ENCODE results near the gene BLOC1S4. TPM values are rescaled to one million over a fixed set of nuclear protein-coding genes. Genes with fewer than 3 reads are reported as not detected.
A peak's percentile ranks its signal among the peaks of the same experiment; 100 is the strongest.

The BLOC1S4 gene
- total RNA-seq, 3 donors from 2014 or later: 11.8 to 12.8 (median 11.8) TPM

DNA sequence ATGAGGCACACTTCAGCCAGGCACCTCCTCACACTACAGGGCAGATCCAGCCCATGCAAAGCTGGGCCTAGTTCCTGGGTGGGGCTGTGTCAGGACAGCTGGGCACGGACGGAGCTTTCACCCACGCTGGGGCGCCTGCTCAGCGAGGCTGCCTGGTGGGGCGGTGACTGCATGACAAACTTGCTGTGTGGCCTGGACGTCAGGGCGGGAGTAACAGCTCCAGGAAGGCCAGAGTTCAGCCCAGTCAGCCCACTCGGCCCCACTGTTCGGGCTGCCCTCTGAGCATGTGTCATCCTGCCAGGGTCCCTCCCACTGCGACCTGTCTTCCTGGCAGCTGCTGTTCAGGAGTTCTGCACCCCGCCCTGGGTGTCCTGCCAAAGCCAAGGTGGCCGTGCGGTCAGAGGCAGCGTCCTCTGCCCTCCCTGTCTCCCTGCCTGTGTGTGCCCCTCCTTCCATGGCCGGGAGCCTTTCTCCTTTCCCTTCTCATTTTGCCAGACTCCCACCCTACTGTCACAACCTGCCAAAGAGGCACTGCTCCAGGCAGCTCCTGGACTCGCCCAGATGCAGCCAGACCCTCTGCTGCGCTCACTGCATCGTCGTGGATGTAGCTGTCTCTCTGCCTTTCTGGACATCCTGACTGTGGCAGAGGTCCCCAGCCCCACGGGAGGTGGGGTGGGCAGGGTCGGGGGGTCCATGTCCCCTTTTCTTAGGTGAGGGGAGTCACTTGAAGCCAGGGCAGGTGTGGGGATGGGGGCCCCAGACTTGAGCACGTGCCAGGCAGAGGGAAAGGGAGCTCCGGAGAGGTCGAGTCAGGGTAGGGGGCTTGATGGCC is 33.6 kb downstream of the BLOC1S4 start:
- peaks cover 65% of the 10 kb centered on the region for H3K4me1 ChIP-seq (ENCODE audit: low read depth)
- ATAC-seq: peak; percentile 77
- no peaks in the 10 kb centered on the region for H3K9me3 ChIP-seq
- intact Hi-C loops (cut with DNase I, micrococcal nuclease): no loop called here
- H3K4me3 ChIP-seq: no peak overlapping the region
- H3K36me3 ChIP-seq (ENCODE audit: low read depth): no peaks in the 10 kb centered on the region
- TF ChIP-seq, protein P1, sequence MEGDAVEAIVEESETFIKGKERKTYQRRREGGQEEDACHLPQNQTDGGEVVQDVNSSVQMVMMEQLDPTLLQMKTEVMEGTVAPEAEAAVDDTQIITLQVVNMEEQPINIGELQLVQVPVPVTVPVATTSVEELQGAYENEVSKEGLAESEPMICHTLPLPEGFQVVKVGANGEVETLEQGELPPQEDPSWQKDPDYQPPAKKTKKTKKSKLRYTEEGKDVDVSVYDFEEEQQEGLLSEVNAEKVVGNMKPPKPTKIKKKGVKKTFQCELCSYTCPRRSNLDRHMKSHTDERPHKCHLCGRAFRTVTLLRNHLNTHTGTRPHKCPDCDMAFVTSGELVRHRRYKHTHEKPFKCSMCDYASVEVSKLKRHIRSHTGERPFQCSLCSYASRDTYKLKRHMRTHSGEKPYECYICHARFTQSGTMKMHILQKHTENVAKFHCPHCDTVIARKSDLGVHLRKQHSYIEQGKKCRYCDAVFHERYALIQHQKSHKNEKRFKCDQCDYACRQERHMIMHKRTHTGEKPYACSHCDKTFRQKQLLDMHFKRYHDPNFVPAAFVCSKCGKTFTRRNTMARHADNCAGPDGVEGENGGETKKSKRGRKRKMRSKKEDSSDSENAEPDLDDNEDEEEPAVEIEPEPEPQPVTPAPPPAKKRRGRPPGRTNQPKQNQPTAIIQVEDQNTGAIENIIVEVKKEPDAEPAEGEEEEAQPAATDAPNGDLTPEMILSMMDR (IDR thresholded peaks at IDR 0.05): no peak
- peak; percentile 92 to 95 (median 92) for DNase-seq

DNA sequence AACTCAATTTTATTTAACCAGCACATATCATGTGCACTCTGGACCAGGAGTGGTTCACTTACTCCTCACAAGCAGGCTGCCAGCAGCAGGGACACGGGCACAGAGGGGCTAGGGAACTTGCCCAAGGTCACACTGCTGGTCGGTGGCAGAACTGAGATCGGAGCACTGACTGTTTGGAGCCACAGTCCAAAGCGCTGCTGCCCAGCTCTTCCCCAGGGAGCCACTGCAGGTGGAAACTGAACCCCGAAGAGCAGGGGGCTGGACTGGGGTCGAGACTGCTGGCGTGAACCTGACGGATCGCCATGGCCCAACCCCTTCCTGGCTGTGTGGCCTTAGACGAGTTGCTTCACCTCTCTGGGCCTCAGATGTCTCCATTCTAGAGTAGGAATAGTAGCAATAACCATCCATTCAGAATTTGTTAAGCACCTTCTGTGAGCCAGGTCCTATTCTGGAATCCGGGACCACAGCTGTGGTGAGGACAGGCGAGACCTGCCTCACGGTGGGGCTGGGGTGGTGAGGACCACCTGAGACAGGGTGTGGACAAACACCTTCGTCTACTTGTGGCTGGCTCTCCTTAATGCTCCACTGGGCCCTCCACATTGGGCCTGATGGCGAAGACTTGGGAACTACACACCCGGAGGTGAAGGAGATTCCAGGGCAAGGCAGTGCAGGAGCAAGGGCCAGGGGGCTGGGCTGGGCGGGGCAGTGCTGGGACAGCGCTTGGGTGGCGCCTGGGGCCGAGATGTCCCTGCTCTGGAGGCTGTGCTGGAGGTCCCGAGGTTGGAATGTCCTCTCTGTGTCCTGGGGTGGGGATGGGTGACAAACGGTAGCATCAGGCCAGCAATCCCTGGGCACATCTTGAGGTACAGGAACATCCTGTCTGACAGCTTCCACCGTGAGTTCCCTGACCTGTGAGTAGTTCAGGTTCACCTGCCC is 34.6 kb downstream of the BLOC1S4 start:
- DNase-seq (peak; percentile 58 to 68 (median 67)), ATAC-seq (no peak)
- H3K36me3 ChIP-seq (ENCODE audit: low read depth): no peaks in the 10 kb centered on the region
- intact Hi-C loops (cut with DNase I, micrococcal nuclease): no loop called here
- H3K9me3 ChIP-seq: no peaks in the 10 kb centered on the region
- H3K4me3 ChIP-seq: no peak overlapping the region
- TF ChIP-seq, protein P1 (IDR thresholded peaks at IDR 0.05): no peak
- H3K4me1 ChIP-seq (ENCODE audit: low read depth): peaks cover 65% of the 10 kb centered on the region

DNA sequence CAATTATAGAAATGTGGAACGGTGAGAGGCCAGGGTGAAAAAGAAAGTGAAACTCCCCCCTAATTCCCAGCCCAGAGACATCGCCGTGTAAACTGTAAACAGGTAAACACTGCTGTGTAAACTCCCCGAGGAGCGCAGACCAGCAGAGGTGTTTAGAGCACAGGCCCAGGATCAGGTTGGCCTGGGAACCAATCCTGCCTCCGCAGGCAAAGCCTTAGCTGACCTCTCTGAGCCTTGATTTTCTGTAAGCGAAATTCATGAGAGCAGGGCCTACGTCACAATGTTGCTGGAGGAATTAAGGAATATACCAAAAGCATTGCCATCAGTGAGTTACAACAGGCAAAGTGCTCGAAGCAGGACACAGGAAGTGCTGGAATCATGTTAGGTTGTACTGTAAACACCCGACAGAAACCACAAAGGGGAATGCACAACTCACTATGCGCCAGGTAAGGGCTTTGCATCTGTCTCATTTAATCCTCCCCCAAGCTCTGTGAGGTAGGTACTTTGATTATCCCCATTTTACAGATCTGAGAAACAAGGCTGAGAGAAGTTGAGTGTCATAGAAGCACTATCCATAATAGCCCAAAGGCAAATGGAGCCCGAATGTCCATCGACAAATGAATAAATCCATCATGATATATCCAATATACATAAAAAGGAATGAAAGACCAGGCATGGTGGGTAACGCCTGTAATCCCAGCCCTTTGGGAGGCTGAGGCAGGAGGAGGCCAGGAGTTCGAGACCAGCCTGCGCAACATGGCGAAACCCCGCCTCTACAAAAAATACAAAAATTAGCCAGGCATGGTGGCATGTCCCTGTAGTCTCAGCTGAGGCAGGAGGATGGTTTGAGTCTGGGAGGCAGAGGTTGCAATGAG is 35.9 kb downstream of the BLOC1S4 start:
- peak in 1 of 3 donors; percentile 33 for DNase-seq

DNA sequence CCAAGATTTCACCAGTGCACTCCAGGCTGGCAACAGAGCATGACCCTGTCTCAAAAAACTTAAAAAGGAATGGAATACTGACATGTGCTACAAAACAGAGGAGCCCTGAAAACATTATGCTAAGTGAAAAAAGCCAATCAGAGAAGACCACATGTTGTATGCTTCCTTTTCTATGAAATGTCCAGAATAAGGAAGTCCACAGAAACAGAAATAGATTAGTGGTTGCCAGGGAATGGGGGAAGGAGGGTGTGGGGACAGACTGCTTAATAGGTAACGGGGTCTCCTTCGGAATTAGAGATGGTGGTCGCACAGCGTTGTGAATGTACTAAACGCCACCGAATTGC is 36.5 kb downstream of the BLOC1S4 start:
- Histone ChIP-seq H3K4me1 (ENCODE audit: low read depth) (peaks cover 47% of the 10 kb centered on the region), H3K4me3 (no peak overlapping the region), H3K36me3 (ENCODE audit: low read depth) (no peaks in the 10 kb centered on the region), H3K9me3 (no peaks in the 10 kb centered on the region)
- DNase-seq: no peak
- TF ChIP-seq, protein P1 (IDR thresholded peaks at IDR 0.05): no peak
- ATAC-seq: no peak
- intact Hi-C loops (cut with DNase I, micrococcal nuclease): no loop called here

More for the DNA sequence above, 35.9 kb downstream of the BLOC1S4 start:
- Histone ChIP-seq H3K4me3 (no peak overlapping the region), H3K36me3 (ENCODE audit: low read depth) (no peaks in the 10 kb centered on the region), H3K4me1 (ENCODE audit: low read depth) (peaks cover 53% of the 10 kb centered on the region), H3K9me3 (no peaks in the 10 kb centered on the region)
- intact Hi-C loops (cut with DNase I, micrococcal nuclease): no loop called here
- no peak for ATAC-seq
- TF ChIP-seq, protein P1 (IDR thresholded peaks at IDR 0.05): no peak

DNA sequence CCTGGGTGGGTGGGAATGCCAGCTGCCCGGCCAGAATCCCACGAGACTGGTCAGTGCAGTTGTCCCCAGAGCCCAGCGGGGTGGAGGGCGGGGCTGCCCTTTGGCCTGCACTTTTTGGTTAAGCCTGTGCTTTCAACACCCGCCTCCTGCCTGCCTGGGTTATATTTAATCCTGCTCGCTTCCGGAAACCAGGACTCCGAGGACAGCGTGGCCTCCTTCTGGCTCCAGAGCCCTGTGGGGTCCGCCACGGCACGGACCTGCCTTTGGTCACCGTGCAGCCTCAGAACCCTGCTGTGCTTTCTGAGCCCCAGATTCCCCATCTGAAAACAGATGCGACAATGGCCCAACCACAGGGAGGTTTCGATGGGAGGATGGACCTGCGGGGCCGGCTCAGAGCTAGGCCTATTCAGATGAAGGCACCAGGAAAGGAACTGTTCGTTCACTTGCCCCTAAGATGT is 37.2 kb downstream of the BLOC1S4 start:
- Histone ChIP-seq H3K9me3 (no peaks in the 10 kb centered on the region), H3K4me1 (ENCODE audit: low read depth) (peaks cover 40% of the 10 kb centered on the region), H3K4me3 (no peak overlapping the region), H3K36me3 (ENCODE audit: low read depth) (no peaks in the 10 kb centered on the region)
- DNase-seq (peak; percentile 72 to 84 (median 83)), ATAC-seq (peak; percentile 30)
- intact Hi-C loops (cut with DNase I, micrococcal nuclease): no loop called here
- TF ChIP-seq, protein P1 (IDR thresholded peaks at IDR 0.05): no peak
